ENCODE results near the gene HOXB13. TPM values are rescaled to one million over a fixed set of nuclear protein-coding genes. Genes with fewer than 3 reads are reported as not detected.
"Not testable (repeated sequence)": the region's sequence is repeated elsewhere in the genome, so short reads cannot be mapped to it uniquely, and the experiment has no call there.

Gene HOXB13
- total RNA-seq, 2 experiments from 2014 or later = not detected

- ChIA-PET CTCF (interaction anchor here (1.0 to 1.6 kb wide), 4 partner anchors 40 to 160 kb away, joined by 3 to 7 read pairs (median 4); no protein-coding TSS in a partner anchor), POLR2A (no interaction called here)
Measured at GRCh38 chr17:48718761-48719641, 9.5 kb downstream of the HOXB13 start.

GRCh38 chr17:48718227-48718760 is 10.3 kb downstream of the HOXB13 start:
- ChIA-PET CTCF (interaction anchor here (1.1 to 1.9 kb wide), 3 partner anchors 40 to 145 kb away, joined by 3 to 5 read pairs (median 4); no protein-coding TSS in a partner anchor), POLR2A (no interaction called here)

GRCh38 chr17:48717367-48718226 is 11.0 kb downstream of the HOXB13 start:
- ChIA-PET CTCF (interaction anchor here (1.1 to 1.9 kb wide), 3 partner anchors 39 to 146 kb away, joined by 3 to 5 read pairs (median 4); no protein-coding TSS in a partner anchor), POLR2A (no interaction called here)

- CTCF ChIA-PET = interaction anchor here (1.9 kb wide), 1 partner anchor 80 kb away, joined by 5 read pairs; no protein-coding TSS in a partner anchor
- POLR2A ChIA-PET = not testable (repeated sequence)
Measured at GRCh38 chr17:48716549-48716948, 12.0 kb downstream of the HOXB13 start.

GRCh38 chr17:48715496-48716399 is 12.8 kb downstream of the HOXB13 start:
- POLR2A ChIA-PET = no interaction called here
- CTCF ChIA-PET = interaction anchor here (0.5 kb wide), 1 partner anchor 1788 kb away, joined by 4 read pairs; no protein-coding TSS in a partner anchor

- POLR2A ChIA-PET = no interaction called here
Measured at GRCh38 chr17:48711128-48711527, 17.4 kb downstream of the HOXB13 start.

GRCh38 chr17:48704361-48705248 is 23.9 kb downstream of the HOXB13 start:
- CTCF ChIA-PET = interaction anchor here (1.8 to 2.0 kb wide), 2 partner anchors 26 to 100 kb away, joined by 4 to 8 read pairs; no protein-coding TSS in a partner anchor
- POLR2A ChIA-PET = interaction anchor here (0.6 kb wide), 1 partner anchor 282 kb away, joined by 3 read pairs; no protein-coding TSS in a partner anchor

More at GRCh38 chr17:48711128-48711527, 17.4 kb downstream of the HOXB13 start:
- CTCF ChIA-PET = interaction anchor here (1.3 kb wide), 1 partner anchor 32 kb away, joined by 3 read pairs; no protein-coding TSS in a partner anchor

GRCh38 chr17:48701864-48702532 is 26.6 kb downstream of the HOXB13 start:
- CTCF ChIA-PET = interaction anchor here (1.8 kb wide), 1 partner anchor 13 kb away, joined by 3 read pairs; no protein-coding TSS in a partner anchor

GRCh38 chr17:48693178-48693577 is 35.4 kb downstream of the HOXB13 start:
- CTCF ChIA-PET = interaction anchor here (1.0 kb wide), 2 partner anchors 13 to 31 kb away, joined by 3 to 7 read pairs; no protein-coding TSS in a partner anchor
- POLR2A ChIA-PET = no interaction called here

More at GRCh38 chr17:48701864-48702532, 26.6 kb downstream of the HOXB13 start:
- POLR2A ChIA-PET = no interaction called here

GRCh38 chr17:48692049-48692448 is 36.5 kb downstream of the HOXB13 start:
- POLR2A ChIA-PET = no interaction called here
- CTCF ChIA-PET = interaction anchor here (1.0 kb wide), 1 partner anchor 12 kb away, joined by 3 read pairs; no protein-coding TSS in a partner anchor

GRCh38 chr17:48690655-48691054 is 37.9 kb downstream of the HOXB13 start:
- ChIA-PET POLR2A (no interaction called here), CTCF (no interaction called here)

- ChIA-PET CTCF (no interaction called here), POLR2A (no interaction called here)
Measured at GRCh38 chr17:48681609-48682008, 46.9 kb downstream of the HOXB13 start.

- ChIA-PET POLR2A (no interaction called here), CTCF (interaction anchor here (0.7 to 2.7 kb wide), 20 partner anchors 8 to 205 kb away, joined by 3 to 18 read pairs (median 6); partner anchors contain the start of gene PRAC2)
Measured at GRCh38 chr17:48679385-48680096, 49.0 kb downstream of the HOXB13 start.

- POLR2A ChIA-PET = no interaction called here
Measured at GRCh38 chr17:48678141-48678971, 50.2 kb downstream of the HOXB13 start.

GRCh38 chr17:48676963-48677558 is 51.5 kb downstream of the HOXB13 start:
- ChIA-PET POLR2A (no interaction called here), CTCF (interaction anchor here (0.9 to 2.7 kb wide), 4 partner anchors 9 to 207 kb away, joined by 3 to 18 read pairs (median 16); no protein-coding TSS in a partner anchor)

More at GRCh38 chr17:48678141-48678971, 50.2 kb downstream of the HOXB13 start:
- CTCF ChIA-PET = interaction anchor here (0.6 to 2.7 kb wide), 32 partner anchors 9 to 358 kb away, joined by 3 to 18 read pairs (median 4); partner anchors contain the start of gene PRAC2

Data from activated CD8-positive, alpha-beta memory T cell treated with anti-CD3 and anti-CD28 coated beads for 36 hours (primary cell).